Measurements from ENCODE around the gene AMPD2.

The AMPD2 gene

GRCh38 chr1:109620401-109620791 is 759 bp downstream of the AMPD2 start:
- H3K4me1 ChIP-seq (ENCODE audit: control insufficient read depth in 1 of 2, insufficient read depth in 2 of 2, low read length in 2 of 2): peaks cover 9 to 13% of the 10 kb centered on the region in 2 experiments
- no peaks in the 10 kb centered on the region for H3K27me3 ChIP-seq (ENCODE audit: insufficient read depth, low read length)
- peak overlapping the region; percentile 98 for H3K18ac ChIP-seq (ENCODE audit: low read length)
- H3K79me1 ChIP-seq (ENCODE audit: low read length): peaks cover 18% of the 10 kb centered on the region
- peak overlapping the region; percentile 81 for H3K9ac ChIP-seq (ENCODE audit: low read length)
- peak overlapping the region; percentile 78 for H2BK120ac ChIP-seq (ENCODE audit: insufficient read depth, low read length, poor library complexity)
- no CpG with 5 or more reads among the region's 9 CpGs for WGBS (ENCODE audit: extremely low coverage, insufficient coverage, insufficient read length)
- peak overlapping the region; percentile 90 for H3K14ac ChIP-seq (ENCODE audit: low read length)
- peak overlapping the region; percentile 80 for H4K91ac ChIP-seq (ENCODE audit: low read depth, low read length)
- peak overlapping the region; percentile 65 for H2AFZ ChIP-seq (ENCODE audit: insufficient read depth, low read length, poor library complexity)
- H3K27ac ChIP-seq (ENCODE audit: low read depth, low read length): peak overlapping the region; percentile 60
- H2BK12ac ChIP-seq (ENCODE audit: low read length): peak overlapping the region; percentile 90
- peak overlapping the region; percentile 82 for H3K4me2 ChIP-seq (ENCODE audit: low read length)
- H3K23ac ChIP-seq (ENCODE audit: low read length): no peak overlapping the region
- peak overlapping the region; percentile 73 for H3K4ac ChIP-seq (ENCODE audit: low read depth, low read length)
- peaks cover 0 to 2% of the 10 kb centered on the region in 2 experiments for H3K36me3 ChIP-seq (ENCODE audit: control insufficient read depth in 1 of 2, insufficient read depth in 2 of 2, low read length in 2 of 2)
- peak overlapping the region; percentile 90 for H2AK5ac ChIP-seq (ENCODE audit: low read length)
- H3K4me3 ChIP-seq (ENCODE audit: low read depth, low read length): peak overlapping the region; percentile 77
- peaks cover 9% of the 10 kb centered on the region for H3K79me2 ChIP-seq (ENCODE audit: control insufficient read depth, insufficient read depth, low read length, poor library complexity)
- H2BK5ac ChIP-seq (ENCODE audit: low read depth, low read length, poor library complexity): peak overlapping the region; percentile 47
- peak; percentile 31 to 68 for DNase-seq
- H4K12ac ChIP-seq (ENCODE audit: low read depth, low read length): peak overlapping the region; percentile 96
- peak overlapping the region; percentile 89 for H4K8ac ChIP-seq (ENCODE audit: low read depth, low read length)
- no peaks in the 10 kb centered on the region for H3K9me3 ChIP-seq (ENCODE audit: insufficient read depth, low read depth, low read length)

- Histone ChIP-seq H3K27ac (ENCODE audit: low read depth, low read length) (peak overlapping the region; percentile 60), H3K4me2 (ENCODE audit: low read length) (peak overlapping the region; percentile 82), H2AFZ (ENCODE audit: insufficient read depth, low read length, poor library complexity) (peak overlapping the region; percentile 64), H3K18ac (ENCODE audit: low read length) (peak overlapping the region; percentile 30), H3K4ac (ENCODE audit: low read depth, low read length) (peak overlapping the region; percentile 47), H3K36me3 (ENCODE audit: control insufficient read depth in 1 of 2, insufficient read depth in 2 of 2, low read length in 2 of 2) (peaks cover under 1 to 3% of the 10 kb centered on the region in 2 experiments), H2AK5ac (ENCODE audit: low read length) (no peak overlapping the region), H3K4me3 (ENCODE audit: low read depth, low read length) (peak overlapping the region; percentile 77), H3K23ac (ENCODE audit: low read length) (no peak overlapping the region), H4K91ac (ENCODE audit: low read depth, low read length) (peak overlapping the region; percentile 11), H4K8ac (ENCODE audit: low read depth, low read length) (peak overlapping the region; percentile 71), H2BK12ac (ENCODE audit: low read length) (no peak overlapping the region), H2BK5ac (ENCODE audit: low read depth, low read length, poor library complexity) (no peak overlapping the region), H3K79me2 (ENCODE audit: control insufficient read depth, insufficient read depth, low read length, poor library complexity) (peaks cover 9% of the 10 kb centered on the region), H4K12ac (ENCODE audit: low read depth, low read length) (no peak overlapping the region), H3K4me1 (ENCODE audit: control insufficient read depth in 1 of 2, insufficient read depth in 2 of 2, low read length in 2 of 2) (peaks cover 9 to 13% of the 10 kb centered on the region in 2 experiments), H3K14ac (ENCODE audit: low read length) (peak overlapping the region; percentile 46), H3K9me3 (ENCODE audit: insufficient read depth, low read depth, low read length) (no peaks in the 10 kb centered on the region), H3K27me3 (ENCODE audit: insufficient read depth, low read length) (no peaks in the 10 kb centered on the region), H3K79me1 (ENCODE audit: low read length) (peaks cover 18% of the 10 kb centered on the region), H3K9ac (ENCODE audit: low read length) (peak overlapping the region; percentile 44), H2BK120ac (ENCODE audit: insufficient read depth, low read length, poor library complexity) (no peak overlapping the region)
- no CpG with 5 or more reads among the region's 18 CpGs for WGBS (ENCODE audit: extremely low coverage, insufficient coverage, insufficient read length)
- DNase-seq: peak; percentile 93 to 95
Observed at GRCh38 chr1:109620841-109621286, 1.2 kb downstream of the AMPD2 start.

GRCh38 chr1:109621379-109622136 is 1.9 kb downstream of the AMPD2 start:
- Histone ChIP-seq H3K23ac (ENCODE audit: low read length) (no peak overlapping the region), H3K4me1 (ENCODE audit: control insufficient read depth in 1 of 2, insufficient read depth in 2 of 2, low read length in 2 of 2) (peaks cover 9 to 13% of the 10 kb centered on the region in 2 experiments), H3K9ac (ENCODE audit: low read length) (no peak overlapping the region), H3K4me3 (ENCODE audit: low read depth, low read length) (peak overlapping the region; percentile 77), H3K79me2 (ENCODE audit: control insufficient read depth, insufficient read depth, low read length, poor library complexity) (peaks cover 9% of the 10 kb centered on the region), H4K8ac (ENCODE audit: low read depth, low read length) (peak overlapping the region; percentile 71), H3K27ac (ENCODE audit: low read depth, low read length) (no peak overlapping the region), H3K14ac (ENCODE audit: low read length) (peak overlapping the region; percentile 46), H2BK120ac (ENCODE audit: insufficient read depth, low read length, poor library complexity) (no peak overlapping the region), H3K27me3 (ENCODE audit: insufficient read depth, low read length) (no peaks in the 10 kb centered on the region), H3K79me1 (ENCODE audit: low read length) (peaks cover 18% of the 10 kb centered on the region), H2BK12ac (ENCODE audit: low read length) (no peak overlapping the region), H3K4ac (ENCODE audit: low read depth, low read length) (peak overlapping the region; percentile 5), H3K9me3 (ENCODE audit: insufficient read depth, low read depth, low read length) (no peaks in the 10 kb centered on the region), H2AK5ac (ENCODE audit: low read length) (no peak overlapping the region), H4K91ac (ENCODE audit: low read depth, low read length) (no peak overlapping the region), H2BK5ac (ENCODE audit: low read depth, low read length, poor library complexity) (no peak overlapping the region), H3K18ac (ENCODE audit: low read length) (peak overlapping the region; percentile 30), H2AFZ (ENCODE audit: insufficient read depth, low read length, poor library complexity) (peak overlapping the region; percentile 64), H3K4me2 (ENCODE audit: low read length) (peak overlapping the region; percentile 82), H3K36me3 (ENCODE audit: control insufficient read depth in 1 of 2, insufficient read depth in 2 of 2, low read length in 2 of 2) (peaks cover 8 to 9% of the 10 kb centered on the region in 2 experiments), H4K12ac (ENCODE audit: low read depth, low read length) (no peak overlapping the region)
- no peak for DNase-seq
- no CpG with 5 or more reads among the region's 13 CpGs for WGBS (ENCODE audit: extremely low coverage, insufficient coverage, insufficient read length)

- WGBS (ENCODE audit: extremely low coverage, insufficient coverage, insufficient read length): no CpG with 5 or more reads among the region's 11 CpGs
- Histone ChIP-seq H3K4ac (ENCODE audit: low read depth, low read length) (peak overlapping the region; percentile 22), H2BK120ac (ENCODE audit: insufficient read depth, low read length, poor library complexity) (no peak overlapping the region)
Observed at GRCh38 chr1:109622137-109622892, 2.7 kb downstream of the AMPD2 start.

More at GRCh38 chr1:109622137-109622892, 2.7 kb downstream of the AMPD2 start:
- no peak overlapping the region for H3K23ac ChIP-seq (ENCODE audit: low read length)
- peak overlapping the region; percentile 2 for H3K18ac ChIP-seq (ENCODE audit: low read length)
- H3K9ac ChIP-seq (ENCODE audit: low read length): no peak overlapping the region
- H3K79me1 ChIP-seq (ENCODE audit: low read length): peaks cover 14% of the 10 kb centered on the region
- no peak overlapping the region for H3K4me2 ChIP-seq (ENCODE audit: low read length)
- no peak for DNase-seq
- no peak overlapping the region for H3K14ac ChIP-seq (ENCODE audit: low read length)
- no peak overlapping the region for H4K8ac ChIP-seq (ENCODE audit: low read depth, low read length)
- H3K4me1 ChIP-seq (ENCODE audit: control insufficient read depth in 1 of 2, insufficient read depth in 2 of 2, low read length in 2 of 2): peaks cover 4 to 9% of the 10 kb centered on the region in 2 experiments
- no peak overlapping the region for H2BK12ac ChIP-seq (ENCODE audit: low read length)
- peaks cover 9% of the 10 kb centered on the region for H3K79me2 ChIP-seq (ENCODE audit: control insufficient read depth, insufficient read depth, low read length, poor library complexity)
- H3K4me3 ChIP-seq (ENCODE audit: low read depth, low read length): no peak overlapping the region
- no peaks in the 10 kb centered on the region for H3K9me3 ChIP-seq (ENCODE audit: insufficient read depth, low read depth, low read length)
- no peak overlapping the region for H3K27ac ChIP-seq (ENCODE audit: low read depth, low read length)
- H2BK5ac ChIP-seq (ENCODE audit: low read depth, low read length, poor library complexity): no peak overlapping the region
- no peak overlapping the region for H4K12ac ChIP-seq (ENCODE audit: low read depth, low read length)
- H4K91ac ChIP-seq (ENCODE audit: low read depth, low read length): no peak overlapping the region
- no peaks in the 10 kb centered on the region for H3K27me3 ChIP-seq (ENCODE audit: insufficient read depth, low read length)
- no peak overlapping the region for H2AK5ac ChIP-seq (ENCODE audit: low read length)
- peaks cover 15 to 16% of the 10 kb centered on the region in 2 experiments for H3K36me3 ChIP-seq (ENCODE audit: control insufficient read depth in 1 of 2, insufficient read depth in 2 of 2, low read length in 2 of 2)
- no peak overlapping the region for H2AFZ ChIP-seq (ENCODE audit: insufficient read depth, low read length, poor library complexity)
